K562 (cell line): ENCODE data around the gene DNAAF8.

Experiments
- DDX20 ChIP-seq: fragments of 450-650 bp; IDR thresholded peaks from 2 replicates; pipeline ENCODE4 v1.6.1; 2016; ENCODE audit warnings: missing genetic modification characterization, low read depth, mild to moderate bottlenecking, missing compliant biosample characterization, moderate library complexity
- EZH2 ChIP-seq: IDR thresholded peaks from 2 replicates; pipeline ENCODE4 v1.6.1; 2012; ENCODE audit warnings: low read depth, mild to moderate bottlenecking, inconsistent platforms, low read length, borderline replicate concordance
- HDAC1 ChIP-seq, 2 experiments: fragments of 450-650 bp; IDR thresholded peaks; 2 replicates each; pipeline ENCODE4 v1.6.1; 2016 to 2017; ENCODE audit warnings: inconsistent platforms in 1 of 2, mild to moderate bottlenecking in 1 of 2, moderate library complexity in 1 of 2
- NFXL1 ChIP-seq: fragments of 450-650 bp; formaldehyde crosslinking; IDR thresholded peaks from 2 replicates; pipeline ENCODE4 v1.4.0; 2021; ENCODE audit warnings: mild to moderate bottlenecking
- POLR2A ChIP-seq: fragments of 450-650 bp; conservative IDR thresholded peaks from 2 replicates; pipeline ENCODE4 v1.6.1; 2016
- XRCC4 ChIP-seq: IDR thresholded peaks from one replicate; pipeline ENCODE4 v1.6.1; 2011; ENCODE audit not compliant: insufficient read depth, insufficient read length; ENCODE audit errors: extremely low read depth
- TF ChIP-seq, protein P1 (sequence below), 2 experiments: IDR thresholded peaks in 1 of 2; conservative IDR thresholded peaks in 1 of 2; 2 replicates each; pipeline ENCODE4 v1.6.1; 2016; ENCODE audit warnings: low read depth in 2 of 2, mild to moderate bottlenecking in 1 of 2, missing compliant biosample characterization in 1 of 2, missing genetic modification characterization in 1 of 2, moderate library complexity in 1 of 2

GRCh38 chr16:4765511-4766474, 31.5 kb downstream of the DNAAF8 start:
- TF ChIP-seq DDX20, result no peak
- TF ChIP-seq, protein P1, sequence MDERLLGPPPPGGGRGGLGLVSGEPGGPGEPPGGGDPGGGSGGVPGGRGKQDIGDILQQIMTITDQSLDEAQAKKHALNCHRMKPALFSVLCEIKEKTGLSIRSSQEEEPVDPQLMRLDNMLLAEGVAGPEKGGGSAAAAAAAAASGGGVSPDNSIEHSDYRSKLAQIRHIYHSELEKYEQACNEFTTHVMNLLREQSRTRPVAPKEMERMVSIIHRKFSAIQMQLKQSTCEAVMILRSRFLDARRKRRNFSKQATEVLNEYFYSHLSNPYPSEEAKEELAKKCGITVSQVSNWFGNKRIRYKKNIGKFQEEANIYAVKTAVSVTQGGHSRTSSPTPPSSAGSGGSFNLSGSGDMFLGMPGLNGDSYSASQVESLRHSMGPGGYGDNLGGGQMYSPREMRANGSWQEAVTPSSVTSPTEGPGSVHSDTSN (CRISPR knock-in tag; IDR thresholded peaks at IDR 0.05; ENCODE audit: low read depth), result no peak
- TF ChIP-seq, protein P1 (tag; conservative IDR thresholded peaks at IDR 0.05; ENCODE audit: low read depth), result no peak
- no peak for TF ChIP-seq EZH2
- TF ChIP-seq XRCC4, result no peak
- no peak for TF ChIP-seq NFXL1
- no peak for TF ChIP-seq POLR2A
- no peak for TF ChIP-seq HDAC1 (IDR thresholded peaks at IDR 0.05)
